Effector memory CD4-positive, alpha-beta T cell (primary cell): Measurements from ENCODE around the gene FMOD.

Source experiments
- DNase-seq, 3 donors: peaks; one replicate each; pipeline ENCODE4 v3.0.0-alpha.2; 2020
- H3K27ac ChIP-seq: 2 replicates; pipeline ENCODE4 v1.7.0; 2013; ENCODE audit warnings: mild to moderate bottlenecking, low read length, moderate library complexity; ENCODE audit not compliant: insufficient read depth, poor library complexity, severe bottlenecking
- H3K27me3 ChIP-seq: replicated peaks from 2 replicates; pipeline ENCODE4 v1.7.0; 2013; ENCODE audit warnings: mild to moderate bottlenecking, low read length; ENCODE audit not compliant: insufficient read depth, control insufficient read depth, poor library complexity, severe bottlenecking
- H3K36me3 ChIP-seq: 2 replicates; pipeline ENCODE4 v1.7.0; 2013; ENCODE audit warnings: mild to moderate bottlenecking, low read length, moderate library complexity; ENCODE audit not compliant: control insufficient read depth, insufficient read depth
- H3K4me1 ChIP-seq: 2 replicates; pipeline ENCODE4 v1.7.0; 2013; ENCODE audit warnings: low read length, mild to moderate bottlenecking; ENCODE audit not compliant: control insufficient read depth, insufficient read depth, poor library complexity, severe bottlenecking
- H3K4me3 ChIP-seq: 2 replicates; pipeline ENCODE4 v1.7.0; 2013; ENCODE audit warnings: low read length, low read depth, mild to moderate bottlenecking; ENCODE audit not compliant: insufficient read depth, poor library complexity, severe bottlenecking
- H3K9me3 ChIP-seq: 2 replicates; pipeline ENCODE4 v1.7.0; 2013; ENCODE audit warnings: mild to moderate bottlenecking, low read length, moderate library complexity; ENCODE audit not compliant: control insufficient read depth

The FMOD gene

GRCh38 chr1:203346060-203346768 lies 4.7 kb downstream of the FMOD start:
- no peaks in the 10 kb centered on the region for H3K4me1 ChIP-seq
- no peaks in the 10 kb centered on the region for H3K27me3 ChIP-seq
- H3K27ac ChIP-seq: no peak overlapping the region
- no peaks in the 10 kb centered on the region for H3K9me3 ChIP-seq
- no peak for DNase-seq
- H3K36me3 ChIP-seq: no peaks in the 10 kb centered on the region
- H3K4me3 ChIP-seq: no peak overlapping the region

- Histone ChIP-seq H3K27ac (no peak overlapping the region), H3K9me3 (no peaks in the 10 kb centered on the region), H3K4me3 (no peak overlapping the region), H3K36me3 (no peaks in the 10 kb centered on the region), H3K4me1 (peaks cover 3% of the 10 kb centered on the region), H3K27me3 (no peaks in the 10 kb centered on the region)
- DNase-seq: no peak
These were observed 6.8 kb downstream of the FMOD start for GRCh38 chr1:203343956-203344754.

GRCh38 chr1:203342192-203342940 lies 8.6 kb downstream of the FMOD start:
- Histone ChIP-seq H3K27me3 (no peaks in the 10 kb centered on the region), H3K4me1 (peaks cover 7% of the 10 kb centered on the region), H3K4me3 (no peak overlapping the region), H3K9me3 (no peaks in the 10 kb centered on the region), H3K36me3 (no peaks in the 10 kb centered on the region), H3K27ac (no peak overlapping the region)
- peak in 2 of 3 donors; percentile 17 to 20 for DNase-seq

GRCh38 chr1:203340112-203340790 lies 10.7 kb downstream of the FMOD start:
- Histone ChIP-seq H3K27me3 (no peaks in the 10 kb centered on the region), H3K27ac (no peak overlapping the region)
- DNase-seq: peak; percentile 9 to 42 (median 38)

GRCh38 chr1:203338335-203339036 lies 12.4 kb downstream of the FMOD start:
- H3K36me3 ChIP-seq: no peaks in the 10 kb centered on the region
- peak; percentile 33 to 47 (median 37) for DNase-seq
- H3K27me3 ChIP-seq: no peaks in the 10 kb centered on the region
- no peaks in the 10 kb centered on the region for H3K9me3 ChIP-seq
- H3K27ac ChIP-seq: no peak overlapping the region
- peaks cover 16% of the 10 kb centered on the region for H3K4me1 ChIP-seq
- H3K4me3 ChIP-seq: no peak overlapping the region

More at GRCh38 chr1:203340112-203340790, 10.7 kb downstream of the FMOD start:
- Histone ChIP-seq H3K4me3 (no peak overlapping the region), H3K4me1 (peaks cover 16% of the 10 kb centered on the region), H3K36me3 (no peaks in the 10 kb centered on the region), H3K9me3 (no peaks in the 10 kb centered on the region)

GRCh38 chr1:203336097-203336496 lies 14.8 kb downstream of the FMOD start:
- peaks cover 16% of the 10 kb centered on the region for H3K4me1 ChIP-seq
- no peak for DNase-seq
- H3K36me3 ChIP-seq: no peaks in the 10 kb centered on the region
- H3K4me3 ChIP-seq: no peak overlapping the region
- H3K9me3 ChIP-seq: no peaks in the 10 kb centered on the region
- no peaks in the 10 kb centered on the region for H3K27me3 ChIP-seq
- no peak overlapping the region for H3K27ac ChIP-seq

GRCh38 chr1:203335503-203335902 lies 15.4 kb downstream of the FMOD start:
- no peaks in the 10 kb centered on the region for H3K36me3 ChIP-seq
- no peak for DNase-seq
- H3K27ac ChIP-seq: no peak overlapping the region
- peaks cover 16% of the 10 kb centered on the region for H3K4me1 ChIP-seq
- no peaks in the 10 kb centered on the region for H3K9me3 ChIP-seq
- H3K4me3 ChIP-seq: no peak overlapping the region
- no peaks in the 10 kb centered on the region for H3K27me3 ChIP-seq

GRCh38 chr1:203331224-203331623 lies 19.7 kb downstream of the FMOD start:
- H3K27me3 ChIP-seq: no peaks in the 10 kb centered on the region
- no peak overlapping the region for H3K4me3 ChIP-seq
- H3K27ac ChIP-seq: no peak overlapping the region
- peaks cover 23% of the 10 kb centered on the region for H3K4me1 ChIP-seq
- DNase-seq: no peak
- H3K36me3 ChIP-seq: no peaks in the 10 kb centered on the region
- no peaks in the 10 kb centered on the region for H3K9me3 ChIP-seq

- no peak overlapping the region for H3K27ac ChIP-seq
- H3K4me3 ChIP-seq: no peak overlapping the region
- H3K9me3 ChIP-seq: no peaks in the 10 kb centered on the region
- H3K36me3 ChIP-seq: no peaks in the 10 kb centered on the region
- peaks cover 39% of the 10 kb centered on the region for H3K4me1 ChIP-seq
- H3K27me3 ChIP-seq: no peaks in the 10 kb centered on the region
- DNase-seq: no peak
These were observed 22.2 kb downstream of the FMOD start for GRCh38 chr1:203328714-203329122.
